HG03196 (cell line): Measurements from ENCODE around the gene RIPPLY2.

Experiments
- ATAC-seq: cut with Tn5 transposase; IDR thresholded peaks from one replicate; pipeline ENCODE4 v1.9.1; 2021; ENCODE audit not compliant: unreplicated experiment

Gene RIPPLY2

DNA sequence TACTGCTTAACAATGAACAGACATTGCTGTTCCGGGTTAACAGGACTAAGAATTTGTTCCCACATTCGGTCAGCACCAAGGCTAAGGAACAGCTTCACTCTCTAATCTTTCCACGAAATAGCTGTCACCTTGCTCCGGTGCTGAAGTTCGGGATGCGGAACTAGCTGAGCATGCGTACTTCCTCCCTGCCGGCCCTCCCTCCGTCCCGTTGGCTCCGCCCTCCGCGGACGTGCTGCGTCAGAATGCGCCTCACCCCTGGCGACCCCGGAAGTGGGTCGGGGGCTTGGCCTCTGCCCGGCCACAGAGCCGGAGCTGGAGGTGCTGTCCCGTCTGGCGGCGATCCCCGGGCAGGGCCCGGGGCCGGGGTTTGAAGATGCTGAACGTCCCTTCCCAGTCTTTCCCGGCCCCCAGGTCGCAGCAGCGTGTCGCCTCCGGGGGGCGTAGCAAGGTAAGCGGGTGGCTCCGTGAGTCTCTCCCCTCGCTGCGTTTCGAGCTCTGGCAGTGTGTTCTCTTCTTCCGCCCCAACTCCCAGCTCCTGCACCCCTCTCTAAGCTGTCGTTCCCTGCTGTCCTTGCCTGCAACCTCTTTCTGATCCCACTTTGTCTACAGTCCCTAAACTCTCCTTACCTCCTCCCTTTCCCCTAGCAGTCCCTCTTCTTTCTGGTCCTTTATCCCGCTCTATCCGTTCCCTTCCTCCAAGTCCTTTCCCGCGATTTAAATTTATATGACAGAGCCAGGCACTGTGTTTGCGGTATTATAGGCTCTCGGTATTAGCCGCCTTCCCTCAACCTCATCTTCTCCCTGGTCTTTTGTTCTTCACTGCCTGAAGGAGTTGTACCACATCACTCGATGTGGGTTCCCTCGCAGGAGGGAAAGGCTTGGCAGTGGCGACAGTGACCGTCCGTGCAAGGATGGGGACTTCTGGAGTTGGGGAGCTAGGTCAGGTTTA is 6.5 kb downstream of the RIPPLY2 start, which contains the start of gene CYB5R4:
TSS of gene CYB5R4 (plus strand) at position 280 of the 949 bp plus-strand sequence. CDS start at position 374, 94 bp downstream.
- peak; percentile 99 for ATAC-seq

DNA sequence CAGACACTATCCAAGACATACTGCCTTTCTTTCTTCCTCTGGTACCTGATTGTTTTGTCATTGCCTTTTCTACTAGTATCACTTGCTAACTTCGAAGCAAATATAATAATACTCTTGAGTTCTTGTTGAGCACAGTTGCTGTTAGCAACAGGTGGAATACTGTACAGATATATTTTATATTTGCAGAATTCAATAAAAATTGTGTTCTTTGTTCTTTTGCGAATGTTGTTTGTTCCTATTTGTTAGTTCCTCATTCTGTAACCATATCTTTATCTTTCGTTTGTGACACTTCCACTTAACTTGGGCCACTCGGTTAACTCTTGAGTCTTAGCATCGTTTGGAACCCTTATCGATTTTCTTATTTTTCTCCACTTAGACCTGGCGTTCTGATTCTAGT is 7.2 kb downstream of the RIPPLY2 start:
- ATAC-seq = no peak

DNA sequence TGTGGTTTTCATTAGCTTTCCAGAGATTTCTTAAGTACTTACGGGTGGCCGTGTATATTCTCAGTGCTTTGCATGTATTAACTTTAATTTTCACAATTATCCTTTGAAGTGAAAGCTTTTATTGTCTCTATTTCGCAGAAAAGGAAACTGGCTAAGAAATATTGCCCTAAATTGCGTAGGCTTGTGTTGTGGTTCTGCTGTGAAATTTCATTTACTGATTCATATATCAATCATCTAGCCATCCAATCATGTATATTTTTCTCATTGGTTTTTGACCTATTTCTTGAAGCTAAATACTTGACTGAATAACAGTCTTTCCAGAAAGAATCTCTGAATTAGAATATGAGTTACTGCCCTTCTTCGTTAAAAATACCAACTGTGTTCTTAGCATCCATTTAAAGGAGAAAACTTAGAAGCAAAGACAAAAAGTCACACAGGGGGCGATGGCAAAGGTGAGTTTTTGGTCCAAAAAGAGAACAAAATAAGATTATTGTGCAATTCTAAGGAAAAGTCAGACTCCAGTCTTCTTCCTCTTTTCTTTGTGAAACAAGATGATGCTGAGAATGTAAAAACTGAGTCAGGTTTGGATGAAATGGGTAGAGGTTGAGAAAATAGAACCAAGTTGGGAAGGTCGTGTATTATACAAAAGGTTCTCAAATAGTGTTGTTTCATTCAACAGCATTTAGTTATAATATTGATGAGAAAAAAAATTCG is 7.8 kb downstream of the RIPPLY2 start:
- ATAC-seq = no peak

DNA sequence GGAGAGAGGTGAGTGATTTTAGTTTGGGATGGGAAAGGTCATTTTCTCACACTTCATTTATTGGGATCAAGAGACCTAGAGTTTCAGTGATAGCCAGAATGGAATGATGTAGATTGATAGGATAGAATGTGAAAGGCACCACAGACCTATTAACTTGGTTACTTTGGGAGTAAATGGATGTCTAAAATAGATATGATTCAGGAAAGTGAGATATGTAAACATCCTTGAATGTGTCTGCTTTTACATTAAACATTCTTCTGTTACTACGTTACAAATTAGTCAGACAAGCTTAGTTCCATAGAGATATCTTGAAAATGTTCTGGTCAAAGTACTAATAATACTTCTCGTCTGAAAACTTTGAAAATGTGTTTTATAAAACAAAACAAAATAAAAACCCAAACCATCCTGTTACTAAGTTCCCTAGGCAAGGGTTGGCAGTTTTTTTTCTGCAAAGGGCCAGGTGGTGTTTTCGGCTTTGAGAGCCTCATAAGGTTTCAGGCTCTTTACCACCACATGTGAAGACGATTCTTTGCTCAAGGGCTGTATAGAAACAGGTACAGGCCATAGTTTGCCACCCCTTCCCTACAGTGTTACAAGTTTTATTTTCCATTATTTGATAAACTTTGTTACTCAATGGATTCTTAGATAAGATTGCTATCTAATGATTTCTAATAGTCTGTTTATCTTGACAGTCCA is 9.8 kb downstream of the RIPPLY2 start:
- no peak for ATAC-seq

DNA sequence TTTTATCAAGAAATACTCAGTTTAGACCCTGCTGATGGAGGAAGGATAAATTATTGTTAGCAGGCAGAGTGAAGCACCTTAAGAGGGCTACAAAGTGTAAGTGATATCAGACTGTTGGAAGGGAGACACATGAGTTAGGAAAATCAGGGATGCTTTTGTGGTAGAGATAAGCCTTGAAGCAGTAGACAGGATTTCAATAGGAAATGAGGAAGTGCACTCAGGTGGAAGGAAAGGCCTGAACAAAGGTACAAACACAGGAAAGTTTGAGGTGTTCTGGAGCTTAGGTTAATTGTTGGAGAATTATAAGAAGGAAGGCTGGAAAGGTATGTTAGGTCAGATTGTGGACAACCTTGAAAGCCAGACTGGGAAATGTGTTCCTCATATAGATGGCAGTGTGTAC is 13.9 kb downstream of the RIPPLY2 start:
- no peak for ATAC-seq

DNA sequence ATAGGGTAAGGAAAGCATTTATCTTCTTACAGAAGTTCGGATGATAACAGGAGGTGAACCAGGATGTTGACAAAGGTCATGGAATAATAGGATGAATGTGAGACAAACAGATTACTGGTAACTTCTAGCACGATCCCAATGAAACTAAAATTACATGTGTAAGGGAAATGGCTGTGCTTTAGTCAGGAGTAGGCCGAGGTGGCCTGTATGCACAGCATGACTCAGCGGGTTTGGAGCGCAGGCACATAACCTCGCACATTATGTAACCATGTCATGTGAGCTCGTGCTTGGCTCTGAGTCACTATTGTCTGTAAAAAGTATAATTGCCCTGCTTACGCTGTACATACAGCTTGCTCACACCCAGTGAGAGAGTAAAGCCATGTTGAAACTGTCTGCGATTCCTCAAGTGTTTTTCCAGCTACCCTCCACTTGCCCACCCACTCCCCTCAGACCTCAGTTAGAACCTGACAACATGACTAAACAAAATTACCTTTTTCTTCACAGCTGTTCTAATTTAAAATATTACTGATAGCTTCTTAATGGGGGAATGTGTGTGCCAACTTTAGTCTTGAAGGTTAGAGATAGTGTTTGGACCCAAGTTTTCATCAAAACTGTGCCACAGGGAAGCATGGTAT is 14.5 kb downstream of the RIPPLY2 start:
- no peak for ATAC-seq

DNA sequence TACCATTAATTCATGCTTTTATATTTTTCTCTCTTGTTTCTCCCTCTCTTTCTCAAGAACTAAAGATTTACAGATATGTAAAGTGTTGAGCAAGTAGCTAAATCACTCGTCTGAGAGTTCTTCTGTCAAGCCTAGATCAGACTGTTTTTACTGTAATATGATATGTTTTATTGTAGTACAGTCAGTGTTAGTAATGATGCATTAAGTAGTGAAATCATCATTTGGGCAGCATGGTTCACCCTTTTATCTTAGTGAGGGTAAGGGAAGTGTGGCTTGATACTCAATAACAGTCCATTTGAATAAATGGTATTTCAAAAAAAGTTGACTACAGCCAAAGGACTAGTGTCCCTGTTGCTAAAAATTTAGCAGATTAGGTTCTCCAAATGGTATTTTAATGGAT is 15.5 kb downstream of the RIPPLY2 start:
- no peak for ATAC-seq

DNA sequence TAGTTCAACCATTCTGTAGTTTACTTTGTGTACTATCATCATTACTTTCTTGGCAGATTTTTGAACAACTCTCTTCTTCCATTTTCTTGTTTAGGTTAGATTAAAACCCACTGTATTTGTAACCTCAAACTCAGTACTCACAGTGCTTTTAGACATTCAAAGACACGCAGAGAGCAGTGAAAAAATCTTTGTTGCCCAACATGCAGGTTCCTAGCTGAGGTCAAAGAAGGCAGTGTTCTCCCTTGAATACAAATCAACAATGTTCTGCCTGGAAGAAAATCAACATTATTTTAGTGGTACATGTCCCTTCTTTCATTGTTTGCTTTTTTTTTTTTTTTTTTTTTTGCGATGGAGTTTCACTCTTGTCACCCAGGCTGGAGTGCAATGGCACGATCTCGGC is 17.5 kb downstream of the RIPPLY2 start:
- no peak for ATAC-seq

DNA sequence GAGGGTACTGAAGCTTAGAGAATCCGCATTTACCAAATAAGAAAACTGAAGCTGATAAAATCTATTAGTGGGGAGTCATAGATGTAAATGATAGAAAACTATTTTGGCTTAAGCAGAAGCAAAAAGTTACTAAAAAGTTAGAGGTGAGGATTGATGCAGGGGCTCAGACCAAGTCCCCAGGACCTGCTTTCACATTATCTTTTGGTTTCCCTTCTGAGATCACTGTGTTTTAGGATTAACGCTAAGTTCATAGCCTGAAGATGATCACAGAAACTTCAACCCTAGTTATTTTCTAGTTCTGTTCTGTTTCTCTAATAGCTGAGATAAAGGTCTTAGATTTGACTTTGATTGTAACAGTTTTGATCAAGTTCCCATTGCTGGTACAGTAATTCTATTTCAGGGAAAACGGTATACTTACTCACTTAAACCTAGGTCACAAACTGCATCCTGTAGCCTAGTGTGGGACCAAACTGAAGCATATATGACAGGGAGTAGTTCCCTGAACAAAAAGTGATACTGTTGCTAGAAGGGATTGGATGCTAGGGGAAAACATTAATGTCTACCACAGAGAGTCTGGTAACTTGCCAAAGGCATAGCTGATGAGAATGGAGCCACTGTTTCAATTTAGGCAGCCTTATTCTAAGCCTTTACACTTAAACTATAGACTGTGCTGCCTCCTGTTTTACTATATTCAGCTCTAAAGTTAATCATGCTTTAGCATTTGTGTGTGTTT is 19.4 kb downstream of the RIPPLY2 start:
- ATAC-seq = no peak

DNA sequence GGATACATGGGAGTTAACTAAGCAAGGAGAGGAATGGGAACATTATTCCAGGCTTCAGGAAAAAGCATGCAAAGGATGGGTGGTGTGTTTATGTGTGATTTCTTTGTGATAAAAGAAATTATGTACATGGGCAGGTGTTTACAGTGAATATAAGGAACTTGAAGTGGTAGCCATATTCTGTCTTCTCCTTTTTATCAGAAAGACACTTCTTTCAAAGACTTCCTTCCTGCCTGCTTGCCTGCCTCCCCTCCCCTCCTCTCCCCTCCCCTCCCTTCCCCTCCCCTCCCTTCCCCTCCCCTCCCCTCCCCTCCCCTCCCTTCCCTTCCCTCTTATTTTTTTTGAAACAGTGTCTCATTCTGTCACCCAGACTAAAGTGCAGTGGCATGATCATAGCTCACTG is 20.7 kb downstream of the RIPPLY2 start:
- no peak for ATAC-seq

DNA sequence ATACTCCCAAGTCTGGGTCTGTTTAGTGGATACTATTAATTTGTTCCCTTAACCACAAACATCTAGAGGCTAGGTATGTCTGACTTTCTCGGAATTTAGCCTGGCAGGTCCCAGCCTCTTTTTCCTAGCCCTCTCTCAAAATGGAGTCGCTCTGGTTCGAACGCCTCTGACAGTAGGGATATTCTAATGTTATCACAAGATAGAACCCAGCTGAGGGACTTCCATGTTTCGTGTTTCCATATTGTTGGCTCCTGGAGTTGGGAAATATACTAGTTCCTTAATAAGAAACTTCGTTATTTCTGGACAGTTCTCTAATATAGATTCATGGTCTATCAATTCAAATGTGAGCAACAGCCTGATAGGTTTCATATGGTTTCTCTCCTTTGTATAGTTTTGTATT is 22.7 kb downstream of the RIPPLY2 start:
- ATAC-seq = no peak

DNA sequence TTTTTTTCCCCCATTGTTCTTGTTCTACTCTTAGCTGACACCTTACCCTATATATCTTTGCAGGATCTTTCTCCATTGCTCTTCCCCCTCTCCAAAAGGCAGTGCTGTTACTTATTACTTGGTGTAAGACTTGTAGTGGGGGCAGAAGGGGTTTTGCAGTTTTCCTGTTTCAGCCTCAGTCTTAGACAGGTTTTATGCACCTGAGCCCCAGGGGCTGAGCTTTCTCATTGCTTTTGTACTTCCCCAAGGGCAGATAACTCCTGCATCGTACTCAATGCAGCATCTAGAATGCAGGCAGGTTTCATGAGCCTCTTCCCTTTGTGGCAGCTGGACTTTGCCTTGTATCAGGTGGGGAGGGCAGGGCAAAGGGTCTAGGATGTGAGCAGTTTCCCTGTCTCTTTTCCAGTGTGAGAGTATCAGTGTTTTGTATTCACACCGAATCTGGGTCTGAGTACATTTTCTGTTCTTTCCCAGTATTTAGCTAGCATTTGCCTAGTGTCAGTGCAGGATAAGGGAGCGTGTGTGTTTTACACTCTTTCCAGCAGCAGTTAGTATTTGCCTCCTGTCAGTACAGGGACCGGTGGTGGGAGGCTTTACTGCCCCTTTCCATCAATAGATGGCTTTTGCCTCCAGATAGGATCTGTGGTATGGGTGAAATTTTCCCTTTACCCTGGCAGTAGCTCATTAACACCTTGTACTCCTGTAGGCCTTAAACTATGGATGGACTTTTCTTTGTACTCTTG is 25.9 kb downstream of the RIPPLY2 start:
- ATAC-seq = no peak

DNA sequence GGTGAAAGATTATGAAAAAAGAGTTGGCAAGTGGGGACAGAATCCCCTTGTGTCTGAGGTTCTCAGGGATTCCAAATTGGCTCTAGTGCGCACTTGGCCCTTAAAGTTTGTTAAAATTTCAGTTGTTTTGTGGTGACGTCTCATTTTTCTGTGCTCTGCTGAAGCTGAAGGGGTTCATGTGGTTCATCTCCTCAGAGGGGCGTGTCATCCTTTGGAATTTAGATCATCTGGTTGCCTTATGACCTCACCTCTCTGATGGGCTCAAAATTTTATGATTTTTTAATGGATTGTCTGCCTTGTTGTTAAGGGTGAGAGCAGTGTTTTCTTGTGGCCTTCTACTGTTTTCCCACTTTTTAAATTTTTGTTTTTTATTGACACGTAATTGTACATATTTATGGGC is 26.6 kb downstream of the RIPPLY2 start:
- ATAC-seq = no peak

DNA sequence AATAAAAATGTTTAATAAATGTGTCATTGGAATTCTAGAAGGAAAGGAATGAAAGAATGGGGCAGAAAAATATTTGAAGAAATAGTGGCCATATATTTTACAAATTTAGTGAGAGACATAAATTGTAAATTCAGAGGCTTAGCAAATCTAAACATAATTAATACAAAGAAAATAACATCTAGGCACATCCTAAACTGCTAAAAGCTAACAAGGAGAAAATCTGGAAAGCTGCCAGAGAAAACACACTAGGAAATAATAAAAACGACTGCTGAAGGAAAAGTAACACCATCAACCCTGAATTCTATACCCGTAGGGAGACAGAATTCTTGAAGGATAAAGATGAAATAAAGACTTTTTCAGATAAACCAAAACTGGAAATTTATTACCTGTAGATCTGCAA is 30.1 kb downstream of the RIPPLY2 start:
- no peak for ATAC-seq

DNA sequence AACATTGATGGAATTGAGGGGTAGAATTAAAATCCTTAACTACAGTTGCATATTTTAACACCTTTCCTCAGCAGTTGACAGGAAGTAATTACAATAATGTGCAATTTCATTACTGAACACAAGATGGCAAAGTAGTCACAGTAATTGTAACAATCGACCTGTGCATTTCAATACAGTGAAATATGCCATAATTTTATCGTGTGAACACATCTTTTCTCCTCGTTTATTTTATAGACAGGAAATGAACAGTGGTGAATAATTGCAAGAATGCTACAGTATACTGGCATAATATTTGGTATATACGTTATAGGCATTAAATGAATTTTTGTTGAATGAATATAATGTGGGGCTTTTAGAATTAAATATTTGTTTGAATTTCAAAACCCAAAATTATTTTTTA is 31.4 kb downstream of the RIPPLY2 start:
- peak; percentile 75 for ATAC-seq

DNA sequence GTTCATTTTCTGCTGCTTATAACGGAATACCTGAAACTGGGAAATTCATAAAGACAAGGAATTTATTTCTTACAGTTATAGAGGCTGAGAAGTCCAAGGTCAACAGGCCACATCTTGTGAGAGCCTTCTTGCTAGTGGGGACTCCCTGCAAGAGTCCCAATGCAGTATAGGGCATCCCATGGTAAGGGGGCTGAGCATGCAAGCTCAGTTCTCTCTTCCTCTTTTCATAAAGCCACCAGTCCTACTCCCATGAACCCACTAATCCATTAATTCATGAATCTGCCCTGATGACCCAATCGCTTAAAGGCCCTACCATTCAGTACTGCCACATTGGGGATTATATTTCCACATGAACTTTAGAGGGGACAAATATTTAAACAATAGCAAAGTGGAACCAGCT is 32.8 kb downstream of the RIPPLY2 start:
- ATAC-seq = no peak

DNA sequence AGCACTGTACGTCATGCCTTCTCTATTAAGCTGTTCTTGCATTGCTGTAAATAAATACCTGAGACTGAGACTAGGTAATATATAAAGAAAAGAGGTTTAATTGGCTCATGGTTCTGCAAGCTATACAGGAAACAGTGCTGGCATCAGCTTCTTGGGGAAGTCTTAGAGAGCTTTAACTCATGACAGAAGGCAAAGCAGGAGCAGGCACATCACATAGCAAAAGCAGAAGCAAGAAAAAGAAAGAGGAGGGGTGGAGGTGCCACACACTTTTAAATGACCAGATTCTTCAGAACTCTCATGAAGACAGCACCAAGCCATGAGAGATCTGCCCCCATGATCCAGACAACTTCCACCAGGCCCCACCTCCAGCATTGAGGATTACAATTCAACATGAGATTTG is 36.5 kb downstream of the RIPPLY2 start:
- ATAC-seq = no peak

DNA sequence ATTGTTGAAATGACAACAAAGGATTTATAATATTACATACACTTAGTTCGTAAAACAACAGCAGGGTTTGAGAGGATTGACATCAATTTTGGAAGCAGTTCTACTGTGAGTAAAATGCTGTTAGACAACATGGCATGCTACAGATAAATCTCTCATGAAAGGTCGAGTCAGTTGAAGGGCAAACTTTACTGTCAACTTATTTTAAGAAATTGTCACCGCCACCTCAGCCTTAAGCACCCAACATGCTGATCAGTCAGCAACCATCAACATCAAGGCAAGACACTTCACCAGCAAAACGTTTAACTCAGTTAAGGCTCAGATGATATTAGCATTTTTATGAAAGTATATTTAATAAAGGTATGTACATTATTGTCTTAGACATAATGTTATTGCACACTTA is 37.4 kb downstream of the RIPPLY2 start:
- ATAC-seq = no peak

DNA sequence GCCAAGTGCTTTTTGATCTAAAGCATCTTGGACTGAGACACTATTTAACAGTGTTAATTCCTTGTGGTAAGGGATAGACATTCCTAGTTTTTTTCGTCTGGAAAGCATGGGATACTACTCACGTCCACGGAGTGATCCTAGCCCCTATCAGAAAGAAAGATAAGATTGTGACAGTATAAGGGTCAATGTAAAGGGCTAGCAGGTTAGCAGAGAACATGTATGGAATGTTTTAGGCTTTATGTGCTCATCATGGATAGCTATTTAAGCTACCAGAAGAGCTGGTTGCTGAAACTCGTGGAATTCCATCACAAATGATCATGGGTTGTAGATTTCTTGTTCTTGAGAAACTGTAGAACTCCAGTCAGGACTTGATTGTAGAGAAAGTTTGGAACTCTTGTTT is 38.4 kb downstream of the RIPPLY2 start:
- ATAC-seq = no peak

DNA sequence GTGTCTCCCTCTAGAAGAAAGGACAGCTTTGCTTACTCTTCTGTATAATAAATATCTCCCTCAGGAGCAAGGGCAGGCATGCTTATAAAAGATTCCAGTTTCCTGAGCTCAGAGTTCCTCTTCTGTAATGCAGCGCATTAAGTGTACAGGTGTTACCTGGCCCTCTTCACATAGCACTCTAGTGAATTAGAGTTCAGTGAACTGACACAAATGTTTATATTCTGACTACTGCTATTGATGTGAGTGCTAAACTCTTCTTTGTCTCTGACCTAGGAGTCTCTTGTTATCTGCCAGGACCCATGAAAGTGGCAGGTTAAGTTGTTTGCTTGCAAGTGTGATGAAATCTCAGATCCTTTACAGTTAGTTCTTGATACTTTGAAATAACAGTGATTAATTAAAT is 39.9 kb downstream of the RIPPLY2 start:
- ATAC-seq = no peak
